B cell (primary cell): ENCODE measurements around the gene L3HYPDH. TPM values are rescaled to one million over a fixed set of nuclear protein-coding genes. Genes with fewer than 3 reads are reported as not detected.

Source experiments
- ATAC-seq: fragments of 200-7000 bp; cut with Tn5 transposase; one replicate; pipeline ENCODE4 v1.10.0; 2021; ENCODE audit warnings: low read depth, mild to moderate bottlenecking, moderate number of reproducible peaks, moderate library complexity
- CTCF ChIA-PET: fragments of 350-600 bp; sonication (Branson Sonifier 250); formaldehyde crosslinking; loops from one replicate; lab custom pipeline; 2021; ENCODE audit warnings: antibody characterized with exemption, inconsistent platforms; lab: Charles Lee
- POLR2A ChIA-PET: fragments of 350-600 bp; sonication (Branson Sonifier 250); formaldehyde crosslinking; loops from one replicate; lab custom pipeline; 2021; ENCODE audit warnings: antibody characterized with exemption; lab: Charles Lee
- DNase-seq: peaks from one replicate; pipeline ENCODE4 v3.0.0; 2013
- H2AFZ ChIP-seq: 2 replicates; pipeline ENCODE4 v1.6.1; 2012; ENCODE audit warnings: mild to moderate bottlenecking, low read depth, low read length; ENCODE audit not compliant: insufficient read depth, poor library complexity, severe bottlenecking
- H3K27ac ChIP-seq, 2 donors: 1 replicate in 1 of 2; 2 replicates in 1 of 2; pipeline ENCODE4 v1.5.1; 2012 to 2013; ENCODE audit warnings: low read length in 2 of 2, mild to moderate bottlenecking in 2 of 2, moderate library complexity in 1 of 2
- H3K27me3 ChIP-seq, 4 experiments: fragments of 200-600 bp in 1 of 4; sonication (generic) in 1 of 4; replicated peaks in 1 of 4; 1 replicate in 2 of 4; 2 replicates in 2 of 4; pipeline versions ENCODE4 v1.6.1 to v1.7.0; 2013 to 2016; ENCODE audit warnings: low read length in 3 of 4, mild to moderate bottlenecking in 2 of 4, mixed read lengths in 1 of 4, moderate library complexity in 1 of 4; ENCODE audit not compliant: insufficient read depth in 4 of 4, control insufficient read depth in 3 of 4; ENCODE audit errors: control extremely low read depth in 1 of 4
- H3K36me3 ChIP-seq, 2 experiments: replicated peaks in 1 of 2; 1 replicate in 1 of 2; 2 replicates in 1 of 2; pipeline versions ENCODE4 v1.6.1 to v1.7.1; 2013; ENCODE audit warnings: low read length in 1 of 2; ENCODE audit not compliant: insufficient read depth in 2 of 2, control insufficient read depth in 1 of 2; ENCODE audit errors: control extremely low read depth in 1 of 2, extremely low read depth in 1 of 2
- H3K4me1 ChIP-seq, 2 donors: fragments of 200-600 bp in 1 of 2; sonication (generic) in 1 of 2; 1 replicate in 1 of 2; 2 replicates in 1 of 2; pipeline versions ENCODE4 v1.5.1 to v1.6.1; 2013 to 2017; ENCODE audit warnings: low read length in 2 of 2; ENCODE audit not compliant: control insufficient read depth in 2 of 2, insufficient read depth in 2 of 2
- H3K4me2 ChIP-seq: replicated peaks from 2 replicates; pipeline ENCODE3; 2012; ENCODE audit warnings: mild to moderate bottlenecking, low read depth, low read length; ENCODE audit not compliant: poor library complexity, severe bottlenecking
- H3K4me3 ChIP-seq, 5 experiments: fragments of 200-600 bp in 1 of 5; sonication (generic) in 1 of 5; 1 replicate in 3 of 5; 2 replicates in 2 of 5; pipeline versions ENCODE4 v1.5.1 to v1.7.0; 2011 to 2016; ENCODE audit warnings: low read length in 4 of 5, mild to moderate bottlenecking in 4 of 5, low read depth in 2 of 5, control low read depth in 1 of 5, moderate library complexity in 1 of 5; ENCODE audit not compliant: insufficient read depth in 1 of 5; ENCODE audit errors: control extremely low read depth in 1 of 5, extremely low read depth in 1 of 5
- H3K79me2 ChIP-seq: fragments of 200-600 bp; sonication (generic); one replicate; pipeline ENCODE4 v1.6.0; 2016; ENCODE audit warnings: low read length; ENCODE audit not compliant: control insufficient read depth, insufficient read depth
- H3K9ac ChIP-seq: fragments of 200-600 bp; sonication (generic); 2 replicates; pipeline ENCODE4 v1.6.1; 2017; ENCODE audit warnings: mild to moderate bottlenecking, low read length, moderate library complexity
- H3K9me3 ChIP-seq, 3 donors: one replicate each; pipeline versions ENCODE4 v1.6.1 to v1.7.1; 2013; ENCODE audit warnings: low read length in 2 of 3; ENCODE audit not compliant: control insufficient read depth in 2 of 3, insufficient read depth in 1 of 3; ENCODE audit errors: control extremely low read depth in 1 of 3
- H4K20me1 ChIP-seq: 2 replicates; pipeline ENCODE4 v1.6.0; 2012; ENCODE audit warnings: mild to moderate bottlenecking, low read length; ENCODE audit not compliant: insufficient read depth, control insufficient read depth, poor library complexity, severe bottlenecking
- H3K27ac Mint-ChIP-seq: one replicate; pipeline ENCODE4 v1.8.0; 2021; ENCODE audit warnings: mixed read lengths
- H3K27me3 Mint-ChIP-seq: one replicate; pipeline ENCODE4 v1.8.0; 2021; ENCODE audit warnings: mixed read lengths
- H3K4me1 Mint-ChIP-seq: one replicate; pipeline ENCODE4 v1.8.0; 2021; ENCODE audit warnings: mixed read lengths
- H3K4me3 Mint-ChIP-seq: one replicate; pipeline ENCODE4 v1.8.0; 2021; ENCODE audit warnings: mixed read lengths
- H3K9me3 Mint-ChIP-seq: one replicate; pipeline ENCODE4 v1.8.0; 2022; ENCODE audit warnings: mixed read lengths; ENCODE audit not compliant: insufficient read depth
- CTCF ChIP-seq: fragments of 200-600 bp; IDR thresholded peaks from one replicate; pipeline ENCODE4 v1.8.0; 2022; ENCODE audit warnings: antibody characterized with exemption, mild to moderate bottlenecking
- EZH2 ChIP-seq: IDR thresholded peaks from 2 replicates; pipeline ENCODE4 v1.6.1; 2012; ENCODE audit warnings: borderline replicate concordance, low read depth, mild to moderate bottlenecking, moderate library complexity, low read length; ENCODE audit not compliant: insufficient read depth, poor library complexity, severe bottlenecking
- WGBS: methylation state at CpG from one replicate; pipeline ENCODE4 v1.1.5; 2013; ENCODE audit warnings: missing lambda C conversion rate; ENCODE audit not compliant: insufficient coverage; 5-methylcytosine and 5-hydroxymethylcytosine counted together
- intact Hi-C: fragments of 100-400 bp; cut with micrococcal nuclease; formaldehyde crosslinking; loops from one replicate; pipeline ENCODE4 v1.10.0; 2022
- polyA plus RNA-seq: library from polyadenylated mRNA; depleted of rRNA; stranded (reverse); fragments of >200 nt; gene quantifications from 2 replicates; pipeline ENCODE4 v1.2.3, GENCODE V29; 2012
- total RNA-seq, 2 donors: library from RNA; stranded (reverse); fragments of 120-200 nt in 1 of 2; gene quantifications; 1 replicate in 1 of 2; 2 replicates in 1 of 2; pipeline versions ENCODE4 v1.2.3 to v1.2.4, GENCODE V29; 2013 to 2022

L3HYPDH gene
- total and polyA plus RNA-seq, 2 donors (not counting 1 experiment from before 2014, with no cell fraction given): 74.5 to 126 TPM

- H3K4me1 ChIP-seq: peaks cover 0 to under 1% of the 10 kb centered on the region in 2 donors
- 100% methylated on average over 1 of the region's 1 CpG for WGBS
- no peak for TF ChIP-seq EZH2
- no peak for TF ChIP-seq CTCF
- H2AFZ ChIP-seq: no peak overlapping the region
- no peaks in the 10 kb centered on the region for H4K20me1 ChIP-seq
- H3K79me2 ChIP-seq: no peaks in the 10 kb centered on the region
- H3K27me3 ChIP-seq: no peaks in the 10 kb centered on the region
- no peak overlapping the region for H3K4me3 ChIP-seq
- H3K4me2 ChIP-seq: no peak overlapping the region
- POLR2A ChIA-PET: no interaction called here
- DNase-seq (no peak), ATAC-seq (no peak)
- Mint-ChIP-seq H3K4me1 (peaks cover 8% of the 10 kb centered on the region), H3K27ac (no peak overlapping the region), H3K4me3 (no peak overlapping the region), H3K27me3 (no peaks in the 10 kb centered on the region), H3K9me3 (no peaks in the 10 kb centered on the region)
- no peak overlapping the region for H3K27ac ChIP-seq
- no peak overlapping the region for H3K9ac ChIP-seq
- intact Hi-C loops: no loop called here
- CTCF ChIA-PET: interaction anchor here (3.6 kb wide), 1 partner anchor 8 kb away, joined by 16 read pairs; the partner anchor contains the start of genes JKAMP and L3HYPDH
- H3K36me3 ChIP-seq: peaks cover 0 to 26% of the 10 kb centered on the region in 2 experiments
- H3K9me3 ChIP-seq: no peaks in the 10 kb centered on the region
Observed at GRCh38 chr14:59475709-59476108, 8.5 kb downstream of the L3HYPDH start.

- no peaks in the 10 kb centered on the region for H4K20me1 ChIP-seq
- no peaks in the 10 kb centered on the region for H3K79me2 ChIP-seq
- no peaks in the 10 kb centered on the region for H3K4me1 ChIP-seq
- no peak for TF ChIP-seq CTCF
- no peak for TF ChIP-seq EZH2
- H3K4me2 ChIP-seq: no peak overlapping the region
- H3K4me3 ChIP-seq: no peak overlapping the region
- ATAC-seq: no peak
- Mint-ChIP-seq H3K4me3 (no peak overlapping the region), H3K27ac (no peak overlapping the region), H3K9me3 (no peaks in the 10 kb centered on the region), H3K27me3 (no peaks in the 10 kb centered on the region), H3K4me1 (no peaks in the 10 kb centered on the region)
- no peaks in the 10 kb centered on the region for H3K9me3 ChIP-seq
- WGBS: no CpG with 5 or more reads among the region's 1 CpG
- intact Hi-C loops: no loop called here
- H3K36me3 ChIP-seq: peaks cover 2 to 26% of the 10 kb centered on the region in 2 experiments
- H2AFZ ChIP-seq: no peak overlapping the region
- POLR2A ChIA-PET: no interaction called here
- CTCF ChIA-PET: interaction anchor here (3.6 kb wide), 1 partner anchor 10 kb away, joined by 16 read pairs; the partner anchor contains the start of genes JKAMP and L3HYPDH
- no peaks in the 10 kb centered on the region for H3K27me3 ChIP-seq
- H3K27ac ChIP-seq: no peak overlapping the region
- no peak overlapping the region for H3K9ac ChIP-seq
- DNase-seq: no peak
Observed at GRCh38 chr14:59474172-59474571, 10.0 kb downstream of the L3HYPDH start.
